HG02885 (cell line): ENCODE measurements around the gene TAF1B.

Experiments used
- ATAC-seq: cut with Tn5 transposase; IDR thresholded peaks from one replicate; pipeline ENCODE4 v1.9.1; 2021; ENCODE audit warnings: mild to moderate bottlenecking; ENCODE audit not compliant: unreplicated experiment, poor library complexity

The TAF1B gene

DNA sequence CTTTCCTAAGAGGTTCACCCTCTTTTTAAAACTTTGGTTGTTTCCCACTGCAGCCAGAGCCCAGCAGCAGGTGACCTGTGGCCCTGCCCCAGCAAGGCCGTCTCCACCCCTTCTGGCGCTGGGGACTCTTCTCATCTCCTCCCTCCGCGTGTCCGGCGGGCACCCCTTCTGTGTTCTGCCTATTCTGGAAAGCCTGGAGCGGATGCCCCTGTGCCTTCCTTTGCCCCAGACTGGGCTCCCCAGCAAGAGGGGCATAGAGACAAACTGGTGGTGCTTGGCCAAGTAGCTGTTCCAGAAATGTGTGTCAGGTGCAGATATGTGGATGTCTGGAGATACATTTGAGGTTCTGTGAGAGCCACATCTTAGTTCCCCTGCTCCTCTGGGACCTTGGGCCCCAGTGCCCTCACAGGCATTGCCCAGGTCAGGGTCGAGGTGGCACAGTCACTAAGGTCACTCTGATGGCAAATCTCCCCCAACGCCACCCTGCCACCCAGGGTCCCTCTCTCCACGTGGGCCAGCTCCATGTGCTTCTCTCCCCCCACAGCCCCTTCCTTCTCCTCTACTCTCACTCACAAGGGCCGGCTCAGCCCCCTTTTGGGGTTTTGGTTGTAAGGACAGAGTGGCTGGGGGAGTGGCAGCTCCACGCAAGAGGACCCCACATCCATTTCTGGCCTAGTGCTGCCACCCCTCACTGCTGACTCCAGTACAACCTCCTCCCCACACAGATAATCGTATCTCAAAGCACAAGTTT lies 35.5 kb upstream of the TAF1B start:
- no peak for ATAC-seq

DNA sequence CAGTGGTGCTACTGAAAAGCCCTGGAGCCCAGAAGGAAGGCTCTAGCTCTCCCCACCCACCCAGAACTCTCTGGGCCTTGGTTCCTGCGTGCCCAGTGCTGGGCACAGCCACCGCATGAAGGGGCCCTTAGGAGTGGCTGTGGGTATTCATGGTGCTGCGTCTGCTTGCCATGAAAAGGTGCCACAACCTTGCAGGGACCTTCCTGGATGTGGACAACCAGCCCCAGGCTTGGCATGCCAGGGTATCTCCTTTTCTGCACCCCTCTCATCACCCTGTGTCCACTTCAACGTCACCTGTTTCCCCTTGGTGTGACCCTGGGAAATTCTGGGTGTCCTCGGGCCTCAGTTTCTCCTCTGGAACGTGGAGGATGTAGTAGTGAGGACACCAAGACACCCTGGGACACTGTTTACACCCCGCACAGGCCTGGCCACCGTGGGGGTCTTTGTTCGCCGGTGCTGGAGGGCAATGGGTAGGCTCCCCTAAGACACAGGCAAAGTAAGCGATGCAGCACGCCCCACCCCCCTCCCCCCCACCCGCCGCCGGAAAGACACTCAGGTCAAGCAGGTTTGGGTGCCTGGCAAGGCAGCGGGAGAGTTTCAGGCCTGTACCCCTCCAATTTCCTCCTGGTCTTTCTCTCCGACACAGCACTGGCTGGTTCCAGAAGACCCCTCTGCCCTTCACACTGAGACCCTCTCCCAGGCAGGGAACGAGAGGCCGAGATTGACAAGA lies 34.8 kb upstream of the TAF1B start:
- no peak for ATAC-seq

DNA sequence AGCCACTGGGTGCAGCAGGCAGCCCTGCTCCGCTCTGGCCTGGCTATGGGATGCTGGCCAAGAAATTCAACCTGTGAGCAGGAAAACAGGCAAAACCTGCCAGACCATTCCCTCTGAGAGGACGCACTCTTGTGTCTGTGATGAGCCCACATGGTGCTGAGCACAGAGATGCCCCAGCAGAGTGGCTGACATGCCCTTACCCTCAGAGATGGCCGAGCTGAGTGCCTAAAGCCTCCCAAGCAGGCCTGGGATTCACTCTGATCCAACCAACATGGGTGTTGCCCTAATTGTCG lies 34.3 kb upstream of the TAF1B start:
- no peak for ATAC-seq

DNA sequence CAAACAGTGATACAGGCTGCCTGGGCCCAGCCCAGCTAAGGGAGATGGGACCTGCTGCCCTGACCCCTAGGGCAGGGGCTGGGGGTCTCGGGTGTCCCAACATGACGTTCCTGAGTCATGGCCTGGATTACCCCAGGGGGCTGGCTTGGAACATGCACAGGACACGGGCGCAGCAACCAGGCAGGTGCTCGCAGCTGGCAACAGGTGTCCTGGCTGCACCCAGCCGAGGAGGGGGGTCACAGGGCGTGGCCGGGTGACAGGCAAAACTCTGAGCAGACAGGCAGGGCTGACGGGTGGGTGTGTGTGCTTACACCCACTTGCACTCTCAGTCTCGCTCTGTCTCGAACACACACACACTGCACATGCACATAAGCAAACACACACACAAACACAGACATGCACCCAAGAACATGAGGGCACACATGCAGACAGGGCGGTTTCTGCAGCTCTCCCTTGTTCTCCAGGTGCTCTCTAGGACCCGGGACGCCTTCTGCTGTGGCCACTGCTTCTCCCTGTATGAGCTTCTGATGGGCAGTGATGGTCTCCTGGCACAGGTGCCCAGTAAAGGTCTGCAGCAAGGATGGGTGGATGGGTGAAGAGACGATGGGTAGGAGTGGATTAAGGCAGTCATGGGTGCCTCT lies 33.7 kb upstream of the TAF1B start:
- no peak for ATAC-seq

DNA sequence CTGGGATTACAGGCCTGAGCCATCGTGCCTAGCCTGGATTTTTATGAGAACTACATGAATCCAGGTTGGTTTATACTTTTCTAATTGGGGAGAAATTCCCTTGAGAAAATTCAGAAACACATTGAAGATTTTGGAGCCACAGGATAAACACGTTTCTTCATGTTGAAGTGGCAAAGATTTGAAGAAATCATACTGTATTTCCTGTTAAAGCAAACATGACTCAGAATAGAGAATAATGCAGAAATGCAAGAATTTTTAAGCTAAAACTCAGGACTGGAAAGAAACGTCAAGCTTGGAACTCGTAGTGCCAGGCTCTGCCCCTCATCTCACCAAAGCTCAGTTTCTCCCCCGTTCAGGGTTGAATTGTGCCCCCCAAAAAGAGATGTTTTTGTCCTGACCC lies 32.1 kb upstream of the TAF1B start:
- ATAC-seq = no peak

DNA sequence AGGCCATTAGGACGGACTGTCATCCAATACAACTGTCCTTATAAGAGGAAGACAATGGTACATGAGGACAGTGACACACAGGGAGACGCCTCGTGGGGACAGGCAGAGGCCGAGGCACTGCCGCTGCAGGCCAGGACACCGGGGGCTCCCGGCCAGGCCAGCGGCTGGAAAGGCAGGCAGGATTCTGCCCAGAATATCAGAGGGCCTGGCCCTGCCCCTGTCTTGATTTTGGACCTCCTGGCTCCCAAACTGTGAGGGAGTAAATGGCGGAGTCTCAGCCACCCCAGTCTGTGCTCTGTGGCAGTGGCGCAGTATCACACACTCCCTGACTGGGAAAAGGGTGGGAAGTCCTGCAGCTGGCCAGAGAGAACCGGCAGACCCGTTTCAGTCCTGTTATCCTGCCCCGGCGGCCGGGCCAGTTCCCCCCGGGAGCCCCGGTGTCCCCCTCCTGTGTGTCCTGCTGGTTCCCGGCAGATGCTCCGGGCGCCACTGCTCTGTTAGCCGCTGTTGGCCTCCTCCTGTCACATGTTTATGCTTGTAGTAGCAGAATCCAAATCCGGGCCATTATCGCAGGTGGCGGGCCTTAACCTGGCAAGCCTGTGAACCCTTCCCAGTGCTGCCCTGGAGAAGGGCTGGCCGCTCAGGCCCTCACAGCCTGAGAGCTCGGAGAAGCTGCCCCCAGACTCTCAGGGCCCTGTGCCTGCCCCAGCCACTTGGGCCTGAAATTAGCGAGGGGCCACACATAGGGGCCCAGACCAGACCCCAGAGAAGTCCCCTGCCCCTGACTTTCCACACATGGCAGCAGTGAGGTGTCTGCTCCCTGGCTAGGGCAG lies 31.4 kb upstream of the TAF1B start:
- no peak for ATAC-seq

DNA sequence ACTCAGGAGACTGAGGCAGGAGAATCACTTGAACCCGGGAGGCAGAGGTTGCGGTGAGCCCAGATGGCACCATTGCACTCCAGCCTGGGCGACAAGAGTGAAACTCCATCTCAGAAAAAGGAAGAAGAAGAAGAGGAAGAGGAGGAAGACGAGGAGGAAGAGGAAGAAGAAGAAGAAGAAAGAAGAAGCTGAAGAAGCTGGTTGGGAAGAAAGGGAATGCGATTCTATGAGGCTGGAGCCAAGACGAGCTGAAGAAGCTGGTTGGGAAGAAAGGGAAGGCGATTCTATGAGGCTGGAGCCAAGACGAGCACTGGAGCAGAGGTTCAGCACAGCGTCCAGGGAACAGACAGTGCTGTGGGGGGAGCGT lies 30.3 kb upstream of the TAF1B start:
- no peak for ATAC-seq

DNA sequence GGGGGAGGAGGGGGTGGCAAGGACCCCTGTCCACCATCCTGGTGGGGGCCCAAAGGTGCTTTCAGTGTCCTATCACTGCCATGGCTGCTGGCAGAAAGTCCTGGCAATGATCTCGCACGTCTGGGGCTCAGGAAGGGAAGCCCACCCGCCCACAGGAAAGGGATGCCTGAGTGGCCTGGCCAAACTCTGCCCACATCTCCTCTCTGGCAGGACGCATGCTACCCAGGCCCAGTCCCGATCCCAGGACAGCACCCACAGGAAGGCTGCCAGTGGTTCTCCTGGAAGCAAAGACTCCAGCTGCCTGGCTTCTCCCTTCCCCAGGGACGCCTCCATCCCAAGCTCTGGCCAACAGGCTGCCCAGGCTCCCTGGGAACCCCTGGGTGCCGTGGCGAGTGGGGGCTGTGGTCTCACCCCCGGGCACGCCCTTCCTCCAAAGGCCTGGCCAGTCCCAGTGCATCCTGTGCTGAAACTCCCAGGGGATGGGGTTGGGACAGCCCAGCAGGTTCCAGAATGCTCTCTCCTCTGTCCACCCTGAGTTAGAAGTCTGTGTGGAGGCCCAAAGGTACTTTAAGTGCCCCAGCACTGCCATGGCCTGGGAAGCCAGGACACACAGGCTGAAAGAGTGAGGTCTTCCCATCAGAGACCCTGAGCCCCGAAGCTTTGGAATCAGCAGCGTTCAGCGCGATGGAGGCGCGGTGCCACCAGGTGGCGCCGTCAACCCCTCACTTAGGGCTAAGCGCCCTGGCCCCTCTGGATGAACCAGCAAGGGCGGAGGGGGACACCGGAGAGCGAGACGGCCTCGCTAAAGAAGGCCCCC lies 29.8 kb upstream of the TAF1B start:
- ATAC-seq = peak; percentile 53

DNA sequence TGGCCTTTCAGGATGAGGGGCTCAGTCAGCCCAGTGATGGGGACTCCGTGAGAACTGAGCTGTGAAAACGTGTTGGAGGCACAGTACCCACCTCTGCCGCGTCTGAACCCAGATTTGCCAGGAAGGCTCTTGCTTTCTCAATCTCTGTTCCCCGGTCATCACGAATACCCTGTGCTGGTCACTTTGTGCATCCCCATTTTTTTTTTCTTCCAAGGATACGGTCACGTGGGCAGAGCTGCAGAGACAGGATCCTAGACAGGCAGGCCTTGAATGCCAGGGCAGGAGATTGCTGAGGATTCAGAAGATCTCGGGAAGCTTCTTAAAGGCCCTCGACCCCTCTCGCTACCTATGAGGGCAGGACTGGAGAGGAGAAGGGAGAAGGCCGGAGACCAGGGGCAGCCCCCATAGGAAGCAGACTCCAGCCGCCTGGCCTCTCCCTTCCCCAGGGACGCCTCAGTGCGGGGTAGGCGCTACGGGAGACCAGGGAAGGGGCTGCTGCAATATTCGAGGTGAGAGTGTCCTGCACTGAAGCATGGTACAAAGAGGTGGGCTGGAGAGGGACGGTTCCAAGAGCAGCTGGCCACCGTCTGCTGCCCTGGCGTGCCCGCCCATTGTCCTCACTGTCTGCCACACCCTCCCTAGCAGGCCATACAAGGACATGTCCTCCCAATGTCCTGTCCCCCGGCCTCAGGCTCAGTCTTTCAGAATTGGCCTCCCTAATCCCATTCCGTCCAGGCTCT lies 29.0 kb upstream of the TAF1B start:
- ATAC-seq = no peak

DNA sequence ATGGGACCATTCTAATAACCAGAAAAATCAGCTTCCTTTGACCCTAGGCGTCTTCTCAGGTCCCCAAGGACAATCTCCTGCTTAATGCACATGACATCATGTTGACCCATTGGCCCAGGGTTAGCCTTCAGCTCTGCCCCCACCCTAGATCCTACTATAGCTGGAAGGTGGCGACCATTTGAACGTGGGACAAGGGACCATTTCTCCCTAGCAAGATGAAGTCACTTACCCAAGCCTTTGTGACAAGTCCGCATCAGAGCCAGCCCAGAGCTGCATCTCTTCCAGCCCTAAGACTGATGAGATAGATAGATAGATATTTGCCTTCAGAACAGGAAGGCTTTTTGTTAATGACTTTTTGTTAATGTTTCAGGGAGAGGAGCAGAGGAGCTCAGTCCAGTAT lies 28.2 kb upstream of the TAF1B start:
- ATAC-seq = no peak

DNA sequence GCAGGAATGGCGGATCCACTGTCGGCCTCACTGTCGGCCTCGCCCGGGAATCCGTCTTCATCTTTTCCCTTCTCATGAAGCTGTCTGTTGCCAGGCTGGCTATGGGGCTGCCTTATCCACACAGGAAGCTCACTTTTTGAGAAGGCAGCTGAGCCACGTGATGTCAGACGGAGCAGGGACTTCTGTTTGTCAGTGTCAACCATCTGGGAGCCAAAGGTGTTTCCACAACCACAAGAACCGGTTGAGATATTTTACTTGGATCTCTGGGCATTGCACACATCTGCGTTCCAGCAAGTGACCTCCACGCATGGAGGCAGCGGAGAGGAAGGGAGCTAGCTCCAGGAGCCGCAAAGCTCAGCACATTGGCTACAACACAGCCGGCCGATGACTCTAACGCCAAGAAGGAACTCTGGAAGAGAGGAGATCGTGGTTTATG lies 27.4 kb upstream of the TAF1B start:
- no peak for ATAC-seq

DNA sequence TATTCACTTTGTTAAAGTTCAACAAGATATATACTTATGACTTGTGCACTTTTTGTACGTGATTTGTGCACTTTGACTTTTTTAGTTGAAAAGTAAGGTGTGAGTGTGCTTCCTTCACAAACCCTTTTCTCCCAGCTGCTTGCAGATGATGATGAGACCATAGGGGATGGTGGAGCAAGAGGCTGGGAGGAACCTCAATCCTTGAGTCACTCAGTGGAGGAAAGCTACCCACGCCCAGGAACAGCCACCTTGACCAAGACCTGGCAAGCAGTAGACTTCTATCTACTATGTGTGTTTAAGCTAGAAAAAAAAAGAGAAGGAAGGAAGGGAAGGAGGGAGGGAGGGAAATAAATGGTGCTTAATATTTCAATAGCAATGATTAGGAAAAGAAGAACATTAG lies 25.2 kb upstream of the TAF1B start:
- ATAC-seq = no peak

DNA sequence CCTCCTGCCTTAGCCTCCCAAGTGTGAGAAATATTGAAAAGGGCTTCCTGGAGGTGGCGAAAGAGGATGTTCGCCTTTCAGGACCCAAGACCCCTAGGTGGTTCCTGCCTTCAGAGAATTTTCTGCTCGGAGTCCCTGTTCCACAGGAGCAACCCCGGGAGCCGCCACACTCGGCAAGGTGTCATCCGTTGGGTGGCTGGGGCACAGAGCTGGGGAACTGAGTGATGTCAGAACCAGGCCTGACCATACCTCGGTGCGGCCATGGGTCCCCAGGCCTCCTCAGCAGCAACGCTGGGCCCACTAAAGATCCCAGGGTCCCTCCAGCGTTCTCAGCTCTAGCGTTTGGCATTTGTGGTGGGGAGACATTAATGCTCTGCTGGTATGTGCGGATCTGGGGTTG lies 23.7 kb upstream of the TAF1B start:
- no peak for ATAC-seq

DNA sequence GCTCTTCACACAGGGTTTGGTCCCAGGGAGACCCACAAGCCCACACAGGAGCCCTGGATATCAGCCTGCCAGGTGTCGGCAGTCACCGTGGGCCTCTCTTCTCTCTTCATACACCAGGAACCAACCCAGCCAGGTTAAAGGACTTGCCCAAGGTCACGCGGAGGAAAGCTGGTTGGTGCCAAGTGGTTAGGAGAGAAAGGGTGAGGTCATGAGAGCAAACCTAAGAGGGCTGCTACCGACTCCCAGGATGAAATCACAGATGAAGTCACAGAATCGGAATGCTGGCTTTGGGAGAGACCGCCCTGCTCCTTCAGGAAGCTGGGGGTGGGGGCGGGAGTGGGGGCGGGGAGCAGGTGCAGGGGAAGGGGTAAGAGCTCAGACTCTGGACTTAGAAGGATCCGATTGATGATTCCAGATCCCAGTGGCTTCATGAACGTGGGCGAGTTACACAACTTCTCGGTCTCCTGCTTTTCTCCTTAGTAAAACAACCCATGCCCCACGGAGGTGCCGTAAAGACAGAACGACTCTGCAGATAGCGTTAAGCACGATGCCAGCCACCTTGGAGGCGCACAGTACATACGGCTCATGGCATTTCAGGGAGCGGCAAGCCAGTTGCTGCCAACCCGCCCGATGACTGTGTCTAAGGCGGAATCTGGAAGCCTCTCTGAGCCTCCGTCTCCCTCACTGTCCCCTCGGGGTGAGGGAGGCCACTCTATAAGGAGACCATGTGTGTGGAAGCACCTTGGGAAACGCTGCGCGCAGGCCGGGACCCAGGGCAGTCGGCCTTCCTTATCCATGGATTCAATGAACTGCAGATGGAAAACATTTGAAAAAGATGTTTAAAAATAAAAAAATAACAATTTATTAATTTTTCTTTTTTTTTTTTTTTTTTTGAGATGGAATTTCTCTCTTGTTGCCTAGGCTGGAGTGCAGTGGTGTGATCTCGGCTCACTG lies 23.0 kb upstream of the TAF1B start:
- ATAC-seq = no peak

DNA sequence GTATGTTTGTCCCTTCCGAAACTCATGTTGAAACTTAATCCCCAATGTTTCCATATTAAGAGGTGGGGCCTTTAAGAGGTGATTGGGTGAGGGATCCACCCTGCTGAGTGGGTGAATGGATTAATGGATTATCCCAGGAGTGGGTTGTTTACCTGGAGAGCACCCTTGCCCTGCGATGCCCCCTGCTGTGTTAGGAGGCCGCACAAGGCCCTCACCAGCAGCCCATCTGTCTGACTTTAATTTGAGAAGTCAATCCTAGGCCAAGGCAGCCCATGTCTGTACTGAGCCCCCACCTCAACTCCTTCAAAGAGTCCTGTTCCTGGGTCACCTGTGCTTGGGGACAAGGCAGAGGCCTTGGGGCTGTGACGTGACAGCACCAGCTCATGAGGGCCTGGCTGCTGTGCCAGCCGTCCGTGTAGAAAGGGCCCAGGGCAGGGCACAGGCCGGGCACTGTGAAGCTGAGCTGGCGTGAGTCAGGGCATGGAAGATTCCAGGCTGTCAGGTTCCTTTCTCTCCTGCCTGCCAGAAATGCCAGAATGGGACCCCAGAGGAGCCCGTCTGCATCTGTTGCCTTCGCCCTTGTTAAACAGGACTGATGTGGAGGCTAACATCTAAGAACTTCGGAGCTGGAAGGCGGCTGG lies 21.3 kb upstream of the TAF1B start:
- no peak for ATAC-seq

DNA sequence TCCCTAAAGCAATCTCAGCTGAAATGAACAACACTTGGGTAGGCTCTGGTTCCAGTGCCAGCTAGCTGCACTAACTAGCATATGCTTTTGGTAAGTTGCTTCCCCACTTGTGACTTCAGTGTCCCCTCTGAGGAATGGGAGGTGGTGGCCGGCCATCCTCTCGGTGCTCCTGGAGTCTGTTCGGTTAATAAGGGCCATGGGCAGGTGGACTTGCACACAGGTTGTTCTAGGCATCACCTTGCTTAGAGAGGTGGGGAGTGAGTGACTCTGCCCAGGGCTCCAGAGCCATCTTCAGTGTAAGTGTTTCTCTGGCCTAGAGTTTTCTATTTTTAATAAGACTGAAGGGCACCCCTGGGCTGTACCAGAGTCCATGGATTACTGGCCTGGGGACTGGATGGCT lies 18.8 kb upstream of the TAF1B start:
- ATAC-seq = no peak

DNA sequence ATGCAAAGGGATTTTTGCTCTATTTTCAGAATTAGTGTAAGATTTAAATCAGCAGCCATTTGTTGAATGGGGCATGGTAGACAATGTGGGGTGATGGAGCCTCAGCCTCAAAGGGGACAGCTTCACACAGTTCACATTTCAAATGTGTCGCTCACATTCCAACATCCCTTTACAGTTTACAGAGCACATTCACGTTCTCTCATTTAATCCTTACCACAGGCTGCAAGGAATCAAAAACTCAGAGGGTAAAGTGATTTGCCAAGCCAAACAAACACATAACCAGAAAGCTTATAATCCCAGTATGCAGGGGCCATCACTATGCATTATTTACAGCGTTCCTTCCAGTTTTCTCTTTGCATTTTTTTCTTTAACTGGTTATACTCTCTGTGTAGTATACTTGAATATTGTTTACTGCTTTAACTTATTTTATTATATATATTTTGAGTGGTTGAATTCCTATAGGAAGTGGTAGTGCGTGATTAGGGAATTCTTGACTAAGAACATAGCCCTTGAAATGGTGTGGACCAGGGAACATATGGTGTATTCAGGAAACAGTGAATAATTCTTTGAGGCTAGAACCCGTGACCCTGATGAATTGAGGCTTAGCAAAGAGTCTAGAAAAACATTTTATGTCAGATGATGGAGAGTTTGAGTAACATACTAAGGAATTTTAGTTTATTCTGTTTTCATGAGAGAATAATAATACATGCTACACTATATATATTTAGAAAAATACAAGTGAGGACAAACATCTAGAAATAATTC lies 18.1 kb upstream of the TAF1B start:
- no peak for ATAC-seq
